NB4 (cell line): ENCODE data around the gene NT5C.

Experiments
- MYC ChIP-seq: IDR thresholded peaks from 2 replicates; pipeline ENCODE4 v1.6.1; 2011; ENCODE audit warnings: low read depth, low read length
- TF ChIP-seq, protein P1 (sequence below): IDR thresholded peaks from one replicate; pipeline ENCODE4 v1.5.1; 2012; ENCODE audit warnings: low read depth, low read length

GRCh38 chr17:75086496-75087181, 44.9 kb downstream of the NT5C start:
- TF ChIP-seq, protein P1, sequence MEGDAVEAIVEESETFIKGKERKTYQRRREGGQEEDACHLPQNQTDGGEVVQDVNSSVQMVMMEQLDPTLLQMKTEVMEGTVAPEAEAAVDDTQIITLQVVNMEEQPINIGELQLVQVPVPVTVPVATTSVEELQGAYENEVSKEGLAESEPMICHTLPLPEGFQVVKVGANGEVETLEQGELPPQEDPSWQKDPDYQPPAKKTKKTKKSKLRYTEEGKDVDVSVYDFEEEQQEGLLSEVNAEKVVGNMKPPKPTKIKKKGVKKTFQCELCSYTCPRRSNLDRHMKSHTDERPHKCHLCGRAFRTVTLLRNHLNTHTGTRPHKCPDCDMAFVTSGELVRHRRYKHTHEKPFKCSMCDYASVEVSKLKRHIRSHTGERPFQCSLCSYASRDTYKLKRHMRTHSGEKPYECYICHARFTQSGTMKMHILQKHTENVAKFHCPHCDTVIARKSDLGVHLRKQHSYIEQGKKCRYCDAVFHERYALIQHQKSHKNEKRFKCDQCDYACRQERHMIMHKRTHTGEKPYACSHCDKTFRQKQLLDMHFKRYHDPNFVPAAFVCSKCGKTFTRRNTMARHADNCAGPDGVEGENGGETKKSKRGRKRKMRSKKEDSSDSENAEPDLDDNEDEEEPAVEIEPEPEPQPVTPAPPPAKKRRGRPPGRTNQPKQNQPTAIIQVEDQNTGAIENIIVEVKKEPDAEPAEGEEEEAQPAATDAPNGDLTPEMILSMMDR: no peak
- TF ChIP-seq MYC: no peak
